ENCODE measurements around the gene ESRRA. TPM values are rescaled to one million over a fixed set of nuclear protein-coding genes. Genes with fewer than 3 reads are reported as not detected.

Gene ESRRA
- total and polyA plus RNA-seq, 9 of the 15 experiments (the other 6 are each of a cell fraction or from before 2014, with no cell fraction given) = 0.27 to 89.7 (median 23.7) TPM

DNA sequence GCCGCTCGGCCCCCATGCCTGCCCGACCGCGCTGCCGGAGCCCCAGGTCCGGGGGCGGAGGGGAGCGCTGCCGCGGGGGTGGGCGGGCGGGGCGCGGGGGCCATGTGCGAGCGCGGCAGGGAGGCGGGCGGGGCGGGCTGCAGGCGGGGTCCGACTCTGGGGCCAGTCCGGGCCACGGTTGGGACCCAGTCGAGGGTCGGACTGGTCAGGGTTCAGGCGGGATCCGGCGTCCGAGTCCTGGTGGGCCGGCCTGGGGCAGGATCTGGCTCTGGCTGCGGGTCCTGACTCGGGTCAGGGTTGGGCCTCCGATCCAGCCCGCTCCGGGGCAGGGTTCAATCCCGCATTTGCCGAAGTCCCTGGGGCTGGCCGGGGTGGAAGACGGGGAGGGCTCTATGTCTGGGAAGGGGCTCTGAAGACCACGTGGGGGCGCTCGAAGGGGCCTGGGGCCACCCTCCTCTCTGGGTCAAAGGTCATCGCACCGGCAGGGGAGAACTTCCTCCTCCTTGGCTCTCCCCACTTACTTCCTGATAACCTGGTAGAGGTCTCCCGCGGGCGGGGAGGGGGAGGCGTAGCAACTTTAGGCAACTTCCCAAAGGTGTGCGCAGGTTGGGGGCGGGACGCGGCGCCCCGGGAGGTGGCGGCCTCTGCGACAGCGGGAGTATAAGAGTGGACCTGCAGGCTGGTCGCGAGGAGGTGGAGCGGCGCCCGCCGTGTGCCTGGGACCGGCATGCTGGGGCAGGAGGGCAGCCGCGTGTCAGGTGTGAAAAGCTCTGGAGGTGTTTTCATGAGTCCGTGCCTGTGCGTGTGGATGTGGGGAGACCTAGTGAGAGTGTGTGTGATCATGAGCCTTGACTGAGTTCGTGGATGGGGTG, 603 bp downstream of the ESRRA start (continued):
- TF ChIP-seq POLR2AphosphoS2 (IDR thresholded peaks at IDR 0.05; ENCODE audit: low read length) (no peak), NR2C1 (IDR thresholded peaks at IDR 0.05) (peak; percentile 97), NR2C1 (tag; IDR thresholded peaks at IDR 0.05) (peak; percentile 98), ATF1 (CRISPR knock-in tag; IDR thresholded peaks at IDR 0.05) (no peak), ATF1 (tag; IDR thresholded peaks at IDR 0.05) (peak; percentile 30; the same call in 1 of the 2 replicates), TOE1 (IDR thresholded peaks at IDR 0.05; ENCODE audit: borderline replicate concordance) (peak; percentile 53; the same call in 1 of the 2 replicates), TOE1 (CRISPR knock-in tag; IDR thresholded peaks at IDR 0.05; ENCODE audit: borderline replicate concordance, low read depth) (no peak), CREB1 (IDR thresholded peaks at IDR 0.05) (0 out of 2 replicates have a peak, but pooled peaks have one; percentile 5), CREB1 (CRISPR knock-in tag; IDR thresholded peaks at IDR 0.05) (no peak), ZBTB17 (CRISPR knock-in tag; IDR thresholded peaks at IDR 0.05) (peak; percentile 22; the same call in 1 of the 2 replicates), KLF1 (tag; IDR thresholded peaks at IDR 0.05) (no peak), RAD51 (IDR thresholded peaks at IDR 0.05; ENCODE audit: borderline replicate concordance, low read depth) (peak; percentile 33; the same call in 1 of the 2 replicates), ZNF766 (CRISPR knock-in tag; conservative IDR thresholded peaks at IDR 0.05) (0 out of 2 replicates have a peak, but pooled peaks have one; percentile 24), RBM15 (IDR thresholded peaks at IDR 0.05; ENCODE audit: insufficient read depth, low read length) (no peak), MBD2 (IDR thresholded peaks at IDR 0.05; ENCODE audit: borderline replicate concordance, low read depth) (peak; percentile 39), PHF8 (IDR thresholded peaks at IDR 0.05; ENCODE audit: borderline replicate concordance, low read length) (peak; percentile 55; the same call in 1 of the 2 replicates), STAG1 (CRISPR knock-in tag; IDR thresholded peaks at IDR 0.05; ENCODE audit: borderline replicate concordance) (no peak; the same call in 1 of the 2 replicates)
- TF ChIP-seq, protein P1, sequence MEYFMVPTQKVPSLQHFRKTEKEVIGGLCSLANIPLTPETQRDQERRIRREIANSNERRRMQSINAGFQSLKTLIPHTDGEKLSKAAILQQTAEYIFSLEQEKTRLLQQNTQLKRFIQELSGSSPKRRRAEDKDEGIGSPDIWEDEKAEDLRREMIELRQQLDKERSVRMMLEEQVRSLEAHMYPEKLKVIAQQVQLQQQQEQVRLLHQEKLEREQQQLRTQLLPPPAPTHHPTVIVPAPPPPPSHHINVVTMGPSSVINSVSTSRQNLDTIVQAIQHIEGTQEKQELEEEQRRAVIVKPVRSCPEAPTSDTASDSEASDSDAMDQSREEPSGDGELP (CRISPR knock-in tag; IDR thresholded peaks at IDR 0.05; ENCODE audit: borderline replicate concordance) = peak; percentile 83
- TF ChIP-seq, protein P2, sequence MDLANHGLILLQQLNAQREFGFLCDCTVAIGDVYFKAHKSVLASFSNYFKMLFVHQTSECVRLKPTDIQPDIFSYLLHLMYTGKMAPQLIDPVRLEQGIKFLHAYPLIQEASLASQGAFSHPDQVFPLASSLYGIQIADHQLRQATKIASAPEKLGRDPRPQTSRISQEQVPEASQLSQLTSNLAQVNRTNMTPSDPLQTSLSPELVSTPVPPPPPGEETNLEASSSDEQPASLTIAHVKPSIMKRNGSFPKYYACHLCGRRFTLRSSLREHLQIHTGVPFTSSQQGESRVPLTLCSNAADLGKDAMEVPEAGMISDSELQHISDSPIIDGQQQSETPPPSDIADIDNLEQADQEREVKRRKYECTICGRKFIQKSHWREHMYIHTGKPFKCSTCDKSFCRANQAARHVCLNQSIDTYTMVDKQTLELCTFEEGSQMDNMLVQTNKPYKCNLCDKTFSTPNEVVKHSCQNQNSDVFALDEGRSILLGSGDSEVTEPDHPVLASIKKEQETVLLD (IDR thresholded peaks at IDR 0.05) = peak; percentile 36; the same call in 1 of the 2 replicates
- TF ChIP-seq, protein P3, sequence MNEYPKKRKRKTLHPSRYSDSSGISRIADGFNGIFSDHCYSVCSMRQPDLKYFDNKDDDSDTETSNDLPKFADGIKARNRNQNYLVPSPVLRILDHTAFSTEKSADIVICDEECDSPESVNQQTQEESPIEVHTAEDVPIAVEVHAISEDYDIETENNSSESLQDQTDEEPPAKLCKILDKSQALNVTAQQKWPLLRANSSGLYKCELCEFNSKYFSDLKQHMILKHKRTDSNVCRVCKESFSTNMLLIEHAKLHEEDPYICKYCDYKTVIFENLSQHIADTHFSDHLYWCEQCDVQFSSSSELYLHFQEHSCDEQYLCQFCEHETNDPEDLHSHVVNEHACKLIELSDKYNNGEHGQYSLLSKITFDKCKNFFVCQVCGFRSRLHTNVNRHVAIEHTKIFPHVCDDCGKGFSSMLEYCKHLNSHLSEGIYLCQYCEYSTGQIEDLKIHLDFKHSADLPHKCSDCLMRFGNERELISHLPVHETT (CRISPR knock-in tag; conservative IDR thresholded peaks at IDR 0.05 in 1 of 2, IDR thresholded peaks at IDR 0.05 in 1 of 2) = peak in 1 of 2 experiments; percentile 80; a peak in 2 of 4 replicates
